ENCODE measurements around the gene PYY. TPM values are rescaled to one million over a fixed set of nuclear protein-coding genes. Genes with fewer than 3 reads are reported as not detected.
"Not testable (repeated sequence)": the region's sequence is repeated elsewhere in the genome, so short reads cannot be mapped to it uniquely, and the experiment has no call there.

The PYY gene
- total RNA-seq, 1 donor from 2014 or later: not detected

GRCh38 chr17:43979011-43979410 is 25.3 kb upstream of the PYY start:
- DNase-seq (ENCODE audit: low spot score): no peak

GRCh38 chr17:43978078-43978477 is 24.3 kb upstream of the PYY start:
- DNase-seq (ENCODE audit: low spot score): no peak

GRCh38 chr17:43976963-43977837 is 23.5 kb upstream of the PYY start:
- no peak for DNase-seq (ENCODE audit: low spot score)

GRCh38 chr17:43975898-43976297 is 22.2 kb upstream of the PYY start:
- no peak for DNase-seq (ENCODE audit: low spot score)

- no peak for DNase-seq (ENCODE audit: low spot score)
These were observed 20.9 kb upstream of the PYY start for GRCh38 chr17:43974382-43975266.

- not testable (repeated sequence) for DNase-seq (ENCODE audit: low spot score)
These were observed 18.9 kb upstream of the PYY start for GRCh38 chr17:43972444-43973212.

GRCh38 chr17:43971436-43971835 is 17.7 kb upstream of the PYY start:
- not testable (repeated sequence) for DNase-seq (ENCODE audit: low spot score)

GRCh38 chr17:43970366-43970765 is 16.6 kb upstream of the PYY start:
- no peak for DNase-seq (ENCODE audit: low spot score)

- DNase-seq (ENCODE audit: low spot score): no peak
These were observed 13.6 kb upstream of the PYY start for GRCh38 chr17:43967251-43967875.

GRCh38 chr17:43966276-43966675 is 12.5 kb upstream of the PYY start:
- DNase-seq (ENCODE audit: low spot score): no peak

GRCh38 chr17:43962479-43962878 is 8.7 kb upstream of the PYY start:
- no peak for DNase-seq (ENCODE audit: low spot score)

GRCh38 chr17:43961954-43962353 is 8.2 kb upstream of the PYY start:
- DNase-seq (ENCODE audit: low spot score): no peak

GRCh38 chr17:43961292-43961691 is 7.6 kb upstream of the PYY start:
- not testable (repeated sequence) for DNase-seq (ENCODE audit: low spot score)

- DNase-seq (ENCODE audit: low spot score): no peak
These were observed 5.1 kb upstream of the PYY start for GRCh38 chr17:43958748-43959352.

GRCh38 chr17:43956222-43956621 is 2.5 kb upstream of the PYY start:
- no peak for DNase-seq (ENCODE audit: low spot score)

GRCh38 chr17:43952724-43953666 is 745 bp downstream of the PYY start:
- no peak for DNase-seq (ENCODE audit: low spot score)

- DNase-seq (ENCODE audit: low spot score): no peak
These were observed 1.4 kb downstream of the PYY start for GRCh38 chr17:43952351-43952723.

- no peak for DNase-seq (ENCODE audit: low spot score)
These were observed 2.0 kb downstream of the PYY start for GRCh38 chr17:43951750-43952149.

GRCh38 chr17:43950554-43950953 is 3.2 kb downstream of the PYY start:
- no peak for DNase-seq (ENCODE audit: low spot score)

GRCh38 chr17:43949781-43950180 is 4.0 kb downstream of the PYY start:
- no peak for DNase-seq (ENCODE audit: low spot score)
